GM13976 (cell line): ENCODE measurements around the gene MTHFSD.

ENCODE experiments used
- DNase-seq: peaks from one replicate; pipeline ENCODE4 v3.0.0; 2012; ENCODE audit warnings: low spot score
- in situ Hi-C: fragments of 300-500 bp; cut with MboI; formaldehyde crosslinking; loops from one replicate; pipeline ENCODE4 v1.12.0; 2022; ENCODE audit warnings: low sequenced_read_pairs, mixed read lengths, inconsistent platforms; ENCODE audit not compliant: unreplicated experiment
- TF ChIP-seq, protein P1 (sequence below): IDR thresholded peaks from 2 replicates; pipeline ENCODE4 v1.5.1; 2012; ENCODE audit warnings: borderline replicate concordance, mild to moderate bottlenecking; ENCODE audit not compliant: insufficient read depth; ENCODE audit errors: extremely low read depth, missing control alignments, control extremely low read depth

The MTHFSD gene

GRCh38 chr16:86597880-86598606 lies 43.0 kb upstream of the MTHFSD start:
- in situ Hi-C loops, result no loop called here
- TF ChIP-seq, protein P1, sequence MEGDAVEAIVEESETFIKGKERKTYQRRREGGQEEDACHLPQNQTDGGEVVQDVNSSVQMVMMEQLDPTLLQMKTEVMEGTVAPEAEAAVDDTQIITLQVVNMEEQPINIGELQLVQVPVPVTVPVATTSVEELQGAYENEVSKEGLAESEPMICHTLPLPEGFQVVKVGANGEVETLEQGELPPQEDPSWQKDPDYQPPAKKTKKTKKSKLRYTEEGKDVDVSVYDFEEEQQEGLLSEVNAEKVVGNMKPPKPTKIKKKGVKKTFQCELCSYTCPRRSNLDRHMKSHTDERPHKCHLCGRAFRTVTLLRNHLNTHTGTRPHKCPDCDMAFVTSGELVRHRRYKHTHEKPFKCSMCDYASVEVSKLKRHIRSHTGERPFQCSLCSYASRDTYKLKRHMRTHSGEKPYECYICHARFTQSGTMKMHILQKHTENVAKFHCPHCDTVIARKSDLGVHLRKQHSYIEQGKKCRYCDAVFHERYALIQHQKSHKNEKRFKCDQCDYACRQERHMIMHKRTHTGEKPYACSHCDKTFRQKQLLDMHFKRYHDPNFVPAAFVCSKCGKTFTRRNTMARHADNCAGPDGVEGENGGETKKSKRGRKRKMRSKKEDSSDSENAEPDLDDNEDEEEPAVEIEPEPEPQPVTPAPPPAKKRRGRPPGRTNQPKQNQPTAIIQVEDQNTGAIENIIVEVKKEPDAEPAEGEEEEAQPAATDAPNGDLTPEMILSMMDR, result no peak
- no peak for DNase-seq

- in situ Hi-C loops, result no loop called here
- no peak for DNase-seq
- TF ChIP-seq, protein P1, result no peak
These were observed 42.3 kb upstream of the MTHFSD start for GRCh38 chr16:86597126-86597879.

DNA sequence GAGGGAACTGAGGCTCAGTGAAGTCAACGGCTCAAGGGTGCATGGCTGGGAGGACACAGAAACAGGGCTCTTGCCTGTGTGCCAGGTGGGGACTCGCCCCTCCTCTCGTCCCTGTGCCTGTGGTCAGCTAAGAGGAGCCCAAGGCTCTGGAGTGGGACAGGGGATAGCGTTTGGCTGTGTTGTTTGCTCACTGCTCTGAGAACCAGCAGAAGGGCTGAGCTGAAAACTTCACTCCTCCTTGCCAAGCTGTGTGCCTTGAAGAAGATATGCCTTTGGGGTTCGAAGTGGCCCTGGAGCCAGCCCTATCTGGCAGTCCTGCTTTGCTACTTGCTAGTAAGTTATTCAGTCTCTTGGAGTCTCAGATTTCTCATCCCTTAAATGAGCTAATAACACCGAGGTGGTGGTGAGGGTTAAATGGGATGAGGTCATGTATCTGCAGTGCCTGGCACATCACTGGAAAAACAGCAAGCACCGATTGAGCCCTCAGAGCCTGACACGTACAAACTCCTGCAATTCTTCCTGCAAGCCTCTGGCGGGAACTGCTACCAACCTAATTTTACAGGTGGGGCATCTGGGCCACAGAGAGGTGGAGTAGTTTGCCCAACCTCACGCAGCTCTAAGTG lies 41.1 kb upstream of the MTHFSD start:
- in situ Hi-C loops, result no loop called here
- TF ChIP-seq, protein P1, result no peak
- DNase-seq, result no peak

DNA sequence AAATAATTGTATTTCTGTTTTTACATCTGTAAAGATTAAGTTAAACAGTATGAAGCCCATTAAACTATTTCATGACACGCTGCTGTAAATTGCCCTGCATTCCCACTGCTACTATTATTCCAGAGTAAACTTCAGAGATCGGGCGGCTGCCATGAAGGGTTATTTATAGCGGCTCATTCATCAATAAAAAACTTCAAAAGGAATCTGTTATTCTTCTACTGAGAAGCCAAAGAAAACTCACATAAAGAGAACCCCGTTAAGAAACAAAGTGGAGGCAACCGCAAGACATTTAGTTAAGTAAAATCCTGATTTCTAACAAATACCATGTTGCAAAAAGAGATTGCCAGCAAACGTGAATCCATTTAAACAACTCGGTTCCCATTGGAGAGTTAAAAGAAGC lies 39.7 kb upstream of the MTHFSD start:
- in situ Hi-C loops, result no loop called here

DNA sequence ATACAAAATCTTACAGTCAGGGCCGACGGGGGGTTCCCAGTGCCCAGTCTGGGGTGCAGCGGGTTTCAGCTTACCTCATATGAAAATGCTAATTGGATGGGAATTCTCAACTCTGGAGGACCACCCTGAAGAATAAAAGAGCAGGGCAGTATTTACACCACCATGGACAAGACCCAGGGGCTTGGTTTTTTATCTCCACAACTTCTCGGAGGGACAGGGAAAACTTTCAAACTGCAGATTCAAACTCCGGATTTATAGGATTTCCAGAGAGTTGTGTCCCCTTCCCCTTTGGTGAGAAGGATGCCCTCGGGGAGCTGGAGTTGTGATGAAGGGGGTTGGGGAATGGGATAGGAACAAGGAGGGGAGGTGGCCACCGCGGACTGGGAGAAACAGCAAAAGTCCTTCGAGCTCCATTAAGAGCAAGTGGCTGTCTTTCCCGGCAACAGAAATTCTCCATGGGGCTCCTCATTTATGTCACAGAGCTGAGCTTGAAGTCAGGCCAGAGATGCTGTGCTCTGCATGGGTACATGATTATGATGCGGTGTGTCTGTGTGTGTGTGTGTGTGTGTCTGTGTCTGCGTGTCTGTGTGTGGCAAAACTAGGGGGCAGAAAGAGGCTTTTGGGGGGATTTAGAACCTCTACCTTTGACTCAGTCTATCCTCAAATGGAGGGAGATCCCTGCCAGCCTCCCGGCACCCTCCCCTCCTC lies 39.0 kb upstream of the MTHFSD start:
- in situ Hi-C loops, result no loop called here
- TF ChIP-seq, protein P1, result no peak
- no peak for DNase-seq

More for the DNA sequence above, 39.7 kb upstream of the MTHFSD start:
- TF ChIP-seq, protein P1, result no peak
- no peak for DNase-seq

DNA sequence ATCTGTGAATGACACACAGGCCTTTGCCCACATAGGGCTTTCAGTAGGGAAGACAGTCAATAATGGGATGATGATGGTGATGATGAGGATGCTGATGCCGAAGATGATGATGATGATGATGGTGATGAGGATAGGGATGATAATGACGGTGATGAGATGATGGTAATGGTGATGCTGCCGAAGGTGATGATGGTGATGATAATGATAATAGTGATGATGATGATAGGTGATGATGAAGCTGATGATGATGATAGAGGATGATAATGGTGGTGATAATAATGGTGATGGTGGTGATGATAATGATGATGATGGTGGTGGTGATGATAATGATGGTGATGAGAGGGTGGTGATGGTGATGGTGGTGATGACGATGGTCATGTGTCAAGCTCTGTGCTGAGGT lies 36.2 kb upstream of the MTHFSD start:
- DNase-seq, result no peak
- TF ChIP-seq, protein P1, result no peak
- in situ Hi-C loops, result no loop called here
